AG04450 (cell line): ENCODE results near the gene ABCG1. TPM values are rescaled to one million over a fixed set of nuclear protein-coding genes. Genes with fewer than 3 reads are reported as not detected.

Source experiments
- CTCF ChIA-PET: fragments of 300-600, 350-600 bp; formaldehyde crosslinking; extraction: SDS; loops from one replicate; lab custom pipeline; 2022; ENCODE audit warnings: antibody characterized with exemption, inconsistent platforms; lab: Charles Lee
- POLR2A ChIA-PET: fragments of 350-600 bp; formaldehyde crosslinking; extraction: SDS; loops from one replicate; lab custom pipeline; 2021; ENCODE audit warnings: antibody characterized with exemption, inconsistent platforms; lab: Yijun Ruan, JAX
- DNase-seq: peaks from one replicate; pipeline ENCODE4 v3.0.0-alpha.2; 2011; ENCODE audit warnings: low read depth, low spot score
- H3K27ac ChIP-seq: one replicate; pipeline ENCODE4 v1.5.1; 2012; ENCODE audit warnings: low read depth, low read length, control low read depth
- H3K27me3 ChIP-seq: one replicate; pipeline ENCODE4 v1.6.0; 2012; ENCODE audit warnings: low read length; ENCODE audit not compliant: control insufficient read depth, insufficient read depth
- H3K4me3 ChIP-seq: 2 replicates; pipeline ENCODE4 v1.5.1; 2011; ENCODE audit warnings: mild to moderate bottlenecking, low read depth, low read length, control low read depth
- H3K9me3 ChIP-seq: 2 replicates; pipeline ENCODE4 v1.5.1; 2012; ENCODE audit warnings: low read length; ENCODE audit not compliant: control insufficient read depth, insufficient read depth
- CTCF ChIP-seq: IDR thresholded peaks from 2 replicates; pipeline ENCODE4 v1.5.1; 2011; ENCODE audit warnings: low read depth, low read length, control low read depth, inconsistent platforms
- polyA plus RNA-seq: library from polyadenylated mRNA; depleted of rRNA; stranded (reverse); fragments of >200 nt; gene quantifications from 2 replicates; pipeline ENCODE4 v1.2.3, GENCODE V29; 2011

Gene ABCG1
- polyA plus RNA-seq, 1 experiment: 0.71 TPM

DNA sequence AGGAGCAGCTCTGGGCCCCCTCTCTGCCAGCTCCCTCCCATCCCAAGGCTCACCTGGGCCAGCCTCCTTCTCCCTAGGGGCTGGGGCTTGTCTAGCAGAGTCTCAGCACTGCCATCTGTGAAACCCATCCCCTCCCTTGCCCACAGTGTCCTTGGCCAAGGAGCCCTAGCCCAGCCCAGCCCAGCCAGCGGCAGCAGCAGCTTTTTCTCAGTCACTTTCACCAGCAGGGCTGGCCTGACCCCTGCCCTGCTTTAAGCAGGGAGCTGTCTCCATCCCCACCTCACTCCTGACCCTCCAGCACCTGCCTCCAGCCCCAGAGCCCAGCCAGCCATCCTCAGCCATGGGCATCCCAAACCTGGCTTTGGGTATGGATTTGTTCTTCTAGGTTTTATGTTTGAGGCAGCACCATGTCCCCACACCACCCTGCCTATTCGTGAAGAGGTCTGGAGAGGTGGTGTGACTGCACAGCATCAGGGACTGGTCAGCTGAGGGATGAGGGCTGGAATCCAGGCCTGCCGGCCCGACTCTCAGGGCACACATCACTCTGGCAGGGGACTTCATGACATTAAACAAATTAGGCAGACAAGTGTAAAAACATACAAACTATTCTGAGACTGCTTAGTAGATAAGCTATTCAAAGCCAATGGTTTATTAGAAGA lies 36.1 kb upstream of the ABCG1 start:
- DNase-seq: no peak
- H3K4me3 ChIP-seq: no peak overlapping the region
- CTCF ChIA-PET: no interaction called here

DNA sequence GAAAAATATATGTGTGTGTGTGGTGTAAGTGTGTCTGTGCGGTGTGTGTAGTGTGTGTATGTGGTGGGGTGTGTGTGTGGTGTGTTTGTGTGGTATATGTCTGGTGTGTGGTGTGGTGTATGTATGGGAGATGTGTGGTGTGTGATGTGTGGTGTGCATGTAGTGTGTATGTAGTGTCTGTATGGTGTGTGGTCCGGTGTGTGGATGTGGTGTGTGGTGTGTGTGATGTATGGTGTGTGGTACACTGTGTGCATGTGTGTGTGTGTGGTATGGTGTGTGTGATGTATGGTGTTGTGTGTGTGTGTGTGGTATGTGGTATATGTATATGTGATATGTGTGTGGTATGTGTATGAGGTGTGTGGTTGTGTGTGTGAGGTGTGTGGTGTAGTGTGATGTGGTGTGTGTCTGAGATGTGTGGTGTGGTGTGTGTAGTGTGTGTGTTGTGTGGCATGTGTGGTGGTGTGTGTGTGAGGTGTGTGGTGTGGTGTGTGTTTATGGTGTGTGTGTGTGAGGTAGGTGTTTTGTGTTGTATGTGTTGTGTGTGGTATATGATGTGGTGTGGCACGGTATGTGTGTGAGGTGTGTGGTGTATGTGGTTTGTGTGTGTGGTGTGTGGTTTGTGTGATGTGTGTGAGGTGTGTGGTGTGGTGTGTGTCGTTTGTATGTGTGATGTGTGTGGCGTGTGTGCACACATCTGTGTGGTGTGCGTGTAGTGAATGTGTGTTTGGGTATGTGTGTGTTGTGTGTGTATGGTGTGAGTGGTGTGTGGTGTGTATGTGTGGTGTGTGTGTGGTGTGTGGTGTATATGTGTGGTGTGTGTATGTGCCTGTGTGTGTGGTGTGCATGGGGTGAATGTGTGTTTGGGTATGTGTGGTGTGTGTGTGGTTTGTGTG lies 35.3 kb upstream of the ABCG1 start:
- no peak overlapping the region for H3K27ac ChIP-seq
- H3K27me3 ChIP-seq: peaks cover 7% of the 10 kb centered on the region
- DNase-seq: no peak
- no peak for TF ChIP-seq CTCF
- CTCF ChIA-PET: no interaction called here
- peaks cover 5% of the 10 kb centered on the region; the same call in 1 of the 2 replicates for H3K9me3 ChIP-seq
- POLR2A ChIA-PET: no interaction called here
- no peak overlapping the region for H3K4me3 ChIP-seq

More for the DNA sequence above, 36.1 kb upstream of the ABCG1 start:
- Histone ChIP-seq H3K27ac (no peak overlapping the region), H3K27me3 (peaks cover 7% of the 10 kb centered on the region), H3K9me3 (peaks cover 5% of the 10 kb centered on the region; the same call in 1 of the 2 replicates)
- POLR2A ChIA-PET: no interaction called here
- TF ChIP-seq CTCF: no peak

DNA sequence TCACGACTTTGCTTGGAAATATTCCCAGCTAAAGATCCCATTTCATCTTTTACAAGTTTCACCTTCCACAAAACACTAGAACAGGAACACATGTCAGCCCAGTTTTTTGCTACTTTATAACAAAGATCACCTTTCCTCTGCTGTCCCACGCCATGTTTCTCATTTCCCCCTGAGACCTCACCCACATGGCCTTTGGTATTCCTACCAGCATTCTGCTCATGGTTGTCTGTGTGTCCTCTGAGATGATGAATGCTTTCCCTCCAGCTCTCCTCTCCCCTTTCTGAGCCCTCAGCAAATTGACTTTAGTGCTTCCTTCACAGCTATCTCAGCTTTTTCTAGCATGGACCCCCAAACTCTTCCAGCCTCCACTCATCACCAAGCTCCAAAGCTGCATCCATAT lies 32.3 kb upstream of the ABCG1 start:
- TF ChIP-seq CTCF: no peak

GRCh38 chr21:42187976-42188653 lies 30.8 kb upstream of the ABCG1 start:
- DNase-seq: no peak
- ChIA-PET POLR2A (no interaction called here), CTCF (no interaction called here)
- H3K4me3 ChIP-seq: no peak overlapping the region
- no peak for TF ChIP-seq CTCF
- H3K9me3 ChIP-seq: no peaks in the 10 kb centered on the region
- H3K27ac ChIP-seq: no peak overlapping the region
- H3K27me3 ChIP-seq: no peaks in the 10 kb centered on the region

More for the DNA sequence above, 32.3 kb upstream of the ABCG1 start:
- POLR2A ChIA-PET: no interaction called here
- no peak for DNase-seq
- peaks cover 5% of the 10 kb centered on the region; the same call in 1 of the 2 replicates for H3K9me3 ChIP-seq
- peaks cover 4% of the 10 kb centered on the region for H3K27me3 ChIP-seq
- CTCF ChIA-PET: no interaction called here
- H3K27ac ChIP-seq: no peak overlapping the region
- no peak overlapping the region for H3K4me3 ChIP-seq

GRCh38 chr21:42188663-42189062 lies 30.3 kb upstream of the ABCG1 start:
- no peak overlapping the region for H3K4me3 ChIP-seq
- no peak for DNase-seq
- H3K9me3 ChIP-seq: no peaks in the 10 kb centered on the region
- POLR2A ChIA-PET: no interaction called here
- CTCF ChIA-PET: no interaction called here
- TF ChIP-seq CTCF: no peak
- no peak overlapping the region for H3K27ac ChIP-seq
- H3K27me3 ChIP-seq: no peaks in the 10 kb centered on the region
